Mesothelial cell of epicardium (in vitro differentiated cells): ENCODE data around the gene ANKHD1. TPM values are rescaled to one million over a fixed set of nuclear protein-coding genes. Genes with fewer than 3 reads are reported as not detected.
A peak's percentile ranks its signal among the peaks of the same experiment; 100 is the strongest.
"Not testable (repeated sequence)": the region's sequence is repeated elsewhere in the genome, so short reads cannot be mapped to it uniquely, and the experiment has no call there.

Experiments used
- DNase-seq, 2 experiments: peaks; one replicate each; pipeline ENCODE4 v3.0.0; 2021; ENCODE audit warnings: low spot score in 2 of 2; ENCODE audit not compliant: unreplicated experiment in 2 of 2
- H3K27ac Mint-ChIP-seq: 2 replicates; pipeline ENCODE4 v1.8.0; 2021; ENCODE audit warnings: mixed read lengths
- H3K27me3 Mint-ChIP-seq: 2 replicates; pipeline ENCODE4 v1.8.0; 2021; ENCODE audit warnings: low read depth, mixed read lengths
- H3K36me3 Mint-ChIP-seq: 2 replicates; pipeline ENCODE4 v1.8.0; 2021; ENCODE audit warnings: mixed read lengths
- H3K4me1 Mint-ChIP-seq: 2 replicates; pipeline ENCODE4 v1.8.0; 2021; ENCODE audit warnings: mixed read lengths
- H3K4me3 Mint-ChIP-seq: 2 replicates; pipeline ENCODE4 v1.8.0; 2021; ENCODE audit warnings: mild to moderate bottlenecking, moderate library complexity, mixed read lengths
- H3K9me3 Mint-ChIP-seq: 2 replicates; pipeline ENCODE4 v1.8.0; 2021; ENCODE audit warnings: mixed read lengths
- CTCF ChIP-seq: fragments of 200-600 bp; sonication (generic); IDR thresholded peaks from one replicate; pipeline ENCODE4 v1.5.0; 2021; ENCODE audit warnings: antibody characterized with exemption; ENCODE audit not compliant: unreplicated experiment
- total RNA-seq: library from RNA; stranded (reverse); gene quantifications from 3 replicates; pipeline ENCODE4 v1.2.1, GENCODE V29; 2021

The ANKHD1 gene
- total RNA-seq, 1 donor from 2014 or later, result 128 TPM

- no peak for TF ChIP-seq CTCF
- Mint-ChIP-seq H3K4me1 (peaks cover under 1% of the 10 kb centered on the region), H3K4me3 (no peak overlapping the region), H3K9me3 (peaks cover 2% of the 10 kb centered on the region), H3K36me3 (peaks cover 14% of the 10 kb centered on the region), H3K27ac (no peak overlapping the region), H3K27me3 (no peaks in the 10 kb centered on the region)
- DNase-seq, result no peak
Observed at GRCh38 chr5:140571105-140571504, 169.5 kb downstream of the ANKHD1 start.

- Mint-ChIP-seq H3K9me3 (peaks cover 5% of the 10 kb centered on the region), H3K4me1 (no peaks in the 10 kb centered on the region), H3K27ac (no peak overlapping the region), H3K4me3 (no peak overlapping the region), H3K27me3 (no peaks in the 10 kb centered on the region), H3K36me3 (peaks cover 1% of the 10 kb centered on the region)
- TF ChIP-seq CTCF, result no peak
- no peak for DNase-seq
Observed at GRCh38 chr5:140573683-140574082, 172.1 kb downstream of the ANKHD1 start.

- Mint-ChIP-seq H3K36me3 (no peaks in the 10 kb centered on the region), H3K9me3 (peaks cover 5% of the 10 kb centered on the region), H3K27ac (no peak overlapping the region), H3K27me3 (no peaks in the 10 kb centered on the region), H3K4me3 (no peak overlapping the region), H3K4me1 (no peaks in the 10 kb centered on the region)
- DNase-seq, result no peak
- TF ChIP-seq CTCF, result no peak
Observed at GRCh38 chr5:140574165-140574564, 172.5 kb downstream of the ANKHD1 start.

GRCh38 chr5:140575309-140575708 lies 173.7 kb downstream of the ANKHD1 start:
- Mint-ChIP-seq H3K9me3 (peaks cover 5% of the 10 kb centered on the region), H3K36me3 (no peaks in the 10 kb centered on the region), H3K27me3 (peaks cover 2% of the 10 kb centered on the region), H3K4me3 (no peak overlapping the region), H3K4me1 (no peaks in the 10 kb centered on the region), H3K27ac (no peak overlapping the region)
- no peak for DNase-seq
- no peak for TF ChIP-seq CTCF

- H3K4me1 Mint-ChIP-seq, result no peaks in the 10 kb centered on the region
- peaks cover 5% of the 10 kb centered on the region for H3K9me3 Mint-ChIP-seq
- no peak overlapping the region for H3K4me3 Mint-ChIP-seq
- H3K36me3 Mint-ChIP-seq, result no peaks in the 10 kb centered on the region
- DNase-seq, result no peak
- TF ChIP-seq CTCF, result no peak
- H3K27ac Mint-ChIP-seq, result no peak overlapping the region
- H3K27me3 Mint-ChIP-seq, result peaks cover 8% of the 10 kb centered on the region
Observed at GRCh38 chr5:140576776-140577201, 175.2 kb downstream of the ANKHD1 start.

- peak; percentile 74 for TF ChIP-seq CTCF
- not testable (repeated sequence) for H3K27ac Mint-ChIP-seq, H3K4me1 Mint-ChIP-seq, DNase-seq, H3K36me3 Mint-ChIP-seq, H3K4me3 Mint-ChIP-seq
- peaks cover 18% of the 10 kb centered on the region for H3K9me3 Mint-ChIP-seq
- peaks cover 16% of the 10 kb centered on the region for H3K27me3 Mint-ChIP-seq
Observed at GRCh38 chr5:140579188-140579747, 177.6 kb downstream of the ANKHD1 start.
